HUES6 (cell line): ENCODE measurements around the gene APOL5.

Experiments
- H3K27ac ChIP-seq: 2 replicates; pipeline ENCODE4 v1.7.0; 2013; ENCODE audit warnings: low read depth, mild to moderate bottlenecking, low read length, inconsistent platforms
- H3K27me3 ChIP-seq: 2 replicates; pipeline ENCODE4 v1.6.1; 2013; ENCODE audit warnings: low read length; ENCODE audit not compliant: control insufficient read depth, insufficient read depth
- H3K36me3 ChIP-seq: 2 replicates; pipeline ENCODE4 v1.6.1; 2013; ENCODE audit warnings: low read length; ENCODE audit not compliant: control insufficient read depth, insufficient read depth
- H3K4me1 ChIP-seq: 2 replicates; pipeline ENCODE4 v1.6.1; 2013; ENCODE audit warnings: low read length; ENCODE audit not compliant: control insufficient read depth, insufficient read depth
- H3K4me3 ChIP-seq: 2 replicates; pipeline ENCODE4 v1.5.1; 2013; ENCODE audit warnings: low read depth, low read length
- H3K9ac ChIP-seq: one replicate; pipeline ENCODE4 v1.6.1; 2013; ENCODE audit warnings: mild to moderate bottlenecking, low read length
- H3K9me3 ChIP-seq: 2 replicates; pipeline ENCODE4 v1.6.1; 2013; ENCODE audit warnings: low read depth, low read length; ENCODE audit not compliant: control insufficient read depth, insufficient read depth

Gene APOL5

GRCh38 chr22:35711336-35711735, 6.3 kb upstream of the APOL5 start:
- Histone ChIP-seq H3K4me1 (no peaks in the 10 kb centered on the region), H3K36me3 (no peaks in the 10 kb centered on the region), H3K9me3 (peaks cover 4% of the 10 kb centered on the region; the same call in 1 of the 2 replicates), H3K27ac (no peak overlapping the region), H3K27me3 (no peaks in the 10 kb centered on the region), H3K9ac (no peak overlapping the region), H3K4me3 (no peak overlapping the region)

GRCh38 chr22:35712672-35713071, 5.0 kb upstream of the APOL5 start:
- peaks cover 4% of the 10 kb centered on the region; the same call in 1 of the 2 replicates for H3K9me3 ChIP-seq
- no peaks in the 10 kb centered on the region for H3K27me3 ChIP-seq
- H3K4me3 ChIP-seq, result no peak overlapping the region
- H3K9ac ChIP-seq, result no peak overlapping the region
- no peaks in the 10 kb centered on the region for H3K4me1 ChIP-seq
- H3K27ac ChIP-seq, result no peak overlapping the region
- H3K36me3 ChIP-seq, result no peaks in the 10 kb centered on the region

- Histone ChIP-seq H3K9me3 (0 out of 2 replicates have a peak, but pooled peaks cover 4% of the 10 kb centered on the region), H3K27me3 (no peaks in the 10 kb centered on the region), H3K4me1 (no peaks in the 10 kb centered on the region), H3K36me3 (no peaks in the 10 kb centered on the region), H3K4me3 (no peak overlapping the region), H3K9ac (no peak overlapping the region), H3K27ac (no peak overlapping the region)
Observed at GRCh38 chr22:35719212-35719875, 1.7 kb downstream of the APOL5 start.

- H3K9ac ChIP-seq, result no peak overlapping the region
- H3K36me3 ChIP-seq, result no peaks in the 10 kb centered on the region
- H3K27me3 ChIP-seq, result no peaks in the 10 kb centered on the region
- no peak overlapping the region for H3K27ac ChIP-seq
- H3K4me3 ChIP-seq, result no peak overlapping the region
- H3K4me1 ChIP-seq, result no peaks in the 10 kb centered on the region
- 0 out of 2 replicates have a peak, but pooled peaks cover 4% of the 10 kb centered on the region for H3K9me3 ChIP-seq
Observed at GRCh38 chr22:35721960-35722359, 4.3 kb downstream of the APOL5 start.

GRCh38 chr22:35725521-35725920, 7.8 kb downstream of the APOL5 start:
- H3K4me1 ChIP-seq, result no peaks in the 10 kb centered on the region
- no peaks in the 10 kb centered on the region for H3K27me3 ChIP-seq
- H3K4me3 ChIP-seq, result no peak overlapping the region
- no peak overlapping the region for H3K27ac ChIP-seq
- H3K9ac ChIP-seq, result no peak overlapping the region
- no peaks in the 10 kb centered on the region for H3K9me3 ChIP-seq
- no peaks in the 10 kb centered on the region for H3K36me3 ChIP-seq

- Histone ChIP-seq H3K36me3 (no peaks in the 10 kb centered on the region), H3K4me3 (no peak overlapping the region), H3K4me1 (no peaks in the 10 kb centered on the region), H3K9ac (no peak overlapping the region), H3K9me3 (no peaks in the 10 kb centered on the region), H3K27ac (no peak overlapping the region), H3K27me3 (no peaks in the 10 kb centered on the region)
Observed at GRCh38 chr22:35726398-35726797, 8.7 kb downstream of the APOL5 start.

- no peaks in the 10 kb centered on the region for H3K27me3 ChIP-seq
- no peak overlapping the region for H3K4me3 ChIP-seq
- H3K4me1 ChIP-seq, result no peaks in the 10 kb centered on the region
- H3K27ac ChIP-seq, result no peak overlapping the region
- no peak overlapping the region for H3K9ac ChIP-seq
- no peaks in the 10 kb centered on the region for H3K9me3 ChIP-seq
- H3K36me3 ChIP-seq, result no peaks in the 10 kb centered on the region
Observed at GRCh38 chr22:35726933-35727332, 9.3 kb downstream of the APOL5 start.

GRCh38 chr22:35727436-35727835, 9.8 kb downstream of the APOL5 start:
- no peaks in the 10 kb centered on the region for H3K4me1 ChIP-seq
- no peak overlapping the region for H3K4me3 ChIP-seq
- no peaks in the 10 kb centered on the region for H3K27me3 ChIP-seq
- no peaks in the 10 kb centered on the region for H3K9me3 ChIP-seq
- H3K27ac ChIP-seq, result no peak overlapping the region
- H3K9ac ChIP-seq, result no peak overlapping the region
- no peaks in the 10 kb centered on the region for H3K36me3 ChIP-seq

GRCh38 chr22:35728639-35729308, 11.1 kb downstream of the APOL5 start:
- Histone ChIP-seq H3K36me3 (no peaks in the 10 kb centered on the region), H3K27ac (no peak overlapping the region), H3K27me3 (no peaks in the 10 kb centered on the region), H3K9me3 (no peaks in the 10 kb centered on the region), H3K4me3 (no peak overlapping the region), H3K4me1 (no peaks in the 10 kb centered on the region), H3K9ac (no peak overlapping the region)

GRCh38 chr22:35729309-35729698, 11.6 kb downstream of the APOL5 start:
- no peak overlapping the region for H3K27ac ChIP-seq
- no peak overlapping the region for H3K4me3 ChIP-seq
- H3K4me1 ChIP-seq, result no peaks in the 10 kb centered on the region

GRCh38 chr22:35731321-35731720, 13.6 kb downstream of the APOL5 start:
- Histone ChIP-seq H3K9ac (no peak overlapping the region), H3K27me3 (no peaks in the 10 kb centered on the region), H3K4me1 (no peaks in the 10 kb centered on the region), H3K9me3 (0 out of 2 replicates have a peak, but pooled peaks cover 6% of the 10 kb centered on the region), H3K4me3 (no peak overlapping the region), H3K27ac (no peak overlapping the region), H3K36me3 (no peaks in the 10 kb centered on the region)

More at GRCh38 chr22:35729309-35729698, 11.6 kb downstream of the APOL5 start:
- no peaks in the 10 kb centered on the region for H3K9me3 ChIP-seq
- no peak overlapping the region for H3K9ac ChIP-seq
- no peaks in the 10 kb centered on the region for H3K27me3 ChIP-seq
- H3K36me3 ChIP-seq, result no peaks in the 10 kb centered on the region
